SK-N-SH (cell line): ENCODE measurements around the gene PKNOX2.

Experiments used
- MAX ChIP-seq: IDR thresholded peaks from 2 replicates; pipeline ENCODE4 v1.4.0; 2012; ENCODE audit warnings: low read depth
- RAD21 ChIP-seq: IDR thresholded peaks from 2 replicates; pipeline ENCODE4 v1.6.1; 2012; ENCODE audit warnings: mild to moderate bottlenecking, low read length
- RFX5 ChIP-seq: IDR thresholded peaks from 2 replicates; pipeline ENCODE4 v1.6.1; 2012; ENCODE audit warnings: mild to moderate bottlenecking, improper control_type of control experiment, low read length

DNA sequence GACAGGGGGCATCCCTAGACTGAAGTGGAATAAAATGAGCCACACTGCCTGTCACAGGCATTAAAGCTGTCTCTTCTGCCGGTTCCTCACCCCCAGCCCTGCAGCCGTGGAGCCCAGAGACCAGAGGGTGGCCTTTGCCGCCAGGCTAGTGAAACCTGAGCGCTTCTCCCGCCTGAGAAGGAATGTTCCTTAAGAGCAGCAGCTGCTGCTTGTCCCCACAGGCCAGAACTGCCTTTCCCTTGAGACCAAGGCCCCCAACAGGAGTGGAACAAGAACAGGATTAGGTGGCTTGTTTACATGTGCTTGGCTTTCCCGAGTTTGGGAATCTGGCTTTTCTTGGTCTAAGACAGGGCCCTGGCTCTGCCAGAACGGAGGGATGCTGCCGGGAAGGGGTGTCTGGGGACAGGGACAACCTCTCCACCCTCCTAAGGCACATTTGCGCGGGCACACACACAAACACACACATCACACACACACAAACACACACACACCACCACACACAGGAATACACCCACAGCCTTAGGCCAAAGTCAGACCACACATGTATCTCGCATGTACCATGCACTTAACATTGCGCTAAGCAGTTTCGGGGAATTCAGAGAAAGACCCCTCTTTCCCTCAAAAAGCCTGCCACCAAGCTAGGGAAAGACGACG is 239.7 kb downstream of the PKNOX2 start:
- no peak for TF ChIP-seq RFX5
- no peak for TF ChIP-seq MAX
- no peak for TF ChIP-seq RAD21
